SU-DHL-6 (cell line): ENCODE results near the gene PAK2.

Experiments used
- H2AFZ ChIP-seq: fragments of 200-600 bp; sonication (generic); 2 replicates; pipeline ENCODE4 v1.6.1; 2014; ENCODE audit warnings: low read depth, mild to moderate bottlenecking, moderate library complexity, mixed read lengths, antibody characterized with exemption, low read length; ENCODE audit not compliant: severe bottlenecking
- H3F3A ChIP-seq: fragments of 200-600 bp; shearing (Covaris generic); 2 replicates; pipeline ENCODE4 v1.6.0; 2016; ENCODE audit warnings: antibody characterized with exemption, mild to moderate bottlenecking; ENCODE audit not compliant: insufficient read depth
- H3K27ac ChIP-seq: fragments of 200-600 bp; sonication (generic); 2 replicates; pipeline ENCODE4 v1.5.1; 2016; ENCODE audit warnings: low read depth, mild to moderate bottlenecking, low read length, moderate library complexity, mixed read lengths
- H3K27me3 ChIP-seq: fragments of 200-600 bp; sonication (generic), shearing (Covaris generic); 2 replicates; pipeline ENCODE4 v1.6.0; 2014; ENCODE audit warnings: mild to moderate bottlenecking, low read length
- H3K36me3 ChIP-seq: fragments of 200-600 bp; sonication (generic); 2 replicates; pipeline ENCODE4 v1.6.1; 2014; ENCODE audit warnings: mild to moderate bottlenecking, low read length, mixed read lengths
- H3K4me2 ChIP-seq: fragments of 300-600, 200-600 bp; shearing (Covaris generic), sonication (generic); 2 replicates; pipeline ENCODE4 v1.6.0; 2014; ENCODE audit warnings: low read length, low read depth, mild to moderate bottlenecking; ENCODE audit not compliant: poor library complexity, severe bottlenecking
- H3K4me3 ChIP-seq: fragments of 200-600 bp; sonication (generic); 2 replicates; pipeline ENCODE4 v1.5.1; 2014; ENCODE audit warnings: antibody characterized with exemption, low read length, mild to moderate bottlenecking, mixed read lengths; ENCODE audit not compliant: insufficient read depth, poor library complexity, severe bottlenecking
- H3K79me2 ChIP-seq: fragments of 200-600 bp; sonication (generic); 2 replicates; pipeline ENCODE4 v1.6.1; 2014; ENCODE audit warnings: mild to moderate bottlenecking, low read length, moderate library complexity; ENCODE audit not compliant: insufficient read depth
- H3K9ac ChIP-seq: fragments of 200-600 bp; sonication (generic); 2 replicates; pipeline ENCODE4 v1.7.0; 2014; ENCODE audit warnings: mild to moderate bottlenecking, low read length
- H3K9me2 ChIP-seq: fragments of 200-600 bp; sonication (generic); replicated peaks from 2 replicates; pipeline ENCODE4 v1.6.1; 2014; ENCODE audit warnings: low read length; ENCODE audit not compliant: insufficient read depth
- H3K9me3 ChIP-seq: fragments of 200-600 bp; sonication (generic); 2 replicates; pipeline ENCODE4 v1.6.1; 2014; ENCODE audit warnings: low read length, mixed read lengths; ENCODE audit not compliant: insufficient read depth
- H4K20me1 ChIP-seq: fragments of 200-600 bp; sonication (generic); 2 replicates; pipeline ENCODE4 v1.6.1; 2014; ENCODE audit warnings: low read depth, mild to moderate bottlenecking, antibody characterized with exemption, low read length, moderate library complexity, mixed read lengths
- EZH2phosphoT487 ChIP-seq: fragments of 200-600 bp; sonication (generic), shearing (Covaris generic); conservative IDR thresholded peaks from 2 replicates; pipeline ENCODE4 v1.6.1; 2018; ENCODE audit warnings: mild to moderate bottlenecking, antibody characterized with exemption, low read length, moderate library complexity, mixed read lengths
- TF ChIP-seq, protein P1 (sequence below): fragments of 200-600 bp; sonication (generic); IDR thresholded peaks from one replicate; pipeline ENCODE4 v1.5.1; 2017; ENCODE audit warnings: antibody characterized with exemption, mild to moderate bottlenecking, low read length, moderate library complexity; ENCODE audit not compliant: insufficient read depth, poor library complexity, severe bottlenecking

The PAK2 gene

GRCh38 chr3:196754091-196754981 is 14.7 kb downstream of the PAK2 start:
- Histone ChIP-seq H3K4me3 (no peak overlapping the region), H3K27me3 (no peaks in the 10 kb centered on the region), H3K4me2 (no peak overlapping the region), H3K9me3 (peaks cover 13% of the 10 kb centered on the region; the same call in 1 of the 2 replicates), H3K27ac (no peak overlapping the region), H3F3A (0 out of 2 replicates have a peak, but pooled peaks cover 3% of the 10 kb centered on the region), H3K79me2 (peaks cover 97% of the 10 kb centered on the region), H3K9ac (no peak overlapping the region), H3K36me3 (peaks cover 28% of the 10 kb centered on the region), H4K20me1 (no peaks in the 10 kb centered on the region; the same call in 1 of the 2 replicates), H3K9me2 (no peaks in the 10 kb centered on the region), H2AFZ (no peak overlapping the region)
- no peak for TF ChIP-seq EZH2phosphoT487
- TF ChIP-seq, protein P1, sequence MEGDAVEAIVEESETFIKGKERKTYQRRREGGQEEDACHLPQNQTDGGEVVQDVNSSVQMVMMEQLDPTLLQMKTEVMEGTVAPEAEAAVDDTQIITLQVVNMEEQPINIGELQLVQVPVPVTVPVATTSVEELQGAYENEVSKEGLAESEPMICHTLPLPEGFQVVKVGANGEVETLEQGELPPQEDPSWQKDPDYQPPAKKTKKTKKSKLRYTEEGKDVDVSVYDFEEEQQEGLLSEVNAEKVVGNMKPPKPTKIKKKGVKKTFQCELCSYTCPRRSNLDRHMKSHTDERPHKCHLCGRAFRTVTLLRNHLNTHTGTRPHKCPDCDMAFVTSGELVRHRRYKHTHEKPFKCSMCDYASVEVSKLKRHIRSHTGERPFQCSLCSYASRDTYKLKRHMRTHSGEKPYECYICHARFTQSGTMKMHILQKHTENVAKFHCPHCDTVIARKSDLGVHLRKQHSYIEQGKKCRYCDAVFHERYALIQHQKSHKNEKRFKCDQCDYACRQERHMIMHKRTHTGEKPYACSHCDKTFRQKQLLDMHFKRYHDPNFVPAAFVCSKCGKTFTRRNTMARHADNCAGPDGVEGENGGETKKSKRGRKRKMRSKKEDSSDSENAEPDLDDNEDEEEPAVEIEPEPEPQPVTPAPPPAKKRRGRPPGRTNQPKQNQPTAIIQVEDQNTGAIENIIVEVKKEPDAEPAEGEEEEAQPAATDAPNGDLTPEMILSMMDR: no peak

DNA sequence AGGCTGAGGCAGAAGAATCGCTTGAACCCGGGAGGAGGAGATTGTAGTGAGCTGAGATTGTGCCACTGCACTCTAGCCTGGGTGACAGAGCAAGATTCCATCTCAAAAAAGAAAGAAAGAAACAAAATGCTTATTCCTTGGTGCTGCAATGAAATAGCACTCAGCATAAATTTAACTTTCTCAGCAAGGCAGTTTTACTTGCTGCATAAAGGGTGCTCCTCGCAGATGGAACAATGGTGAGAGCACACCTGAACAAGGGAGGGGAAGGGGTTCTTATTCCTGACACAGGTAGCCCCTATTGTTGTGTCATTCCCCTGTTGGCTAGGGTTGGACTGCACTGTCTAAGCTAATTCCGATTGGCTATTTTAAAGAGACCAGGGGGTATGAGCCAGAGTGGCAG is 17.1 kb downstream of the PAK2 start:
- H3K27me3 ChIP-seq: no peaks in the 10 kb centered on the region
- no peaks in the 10 kb centered on the region for H3K9me2 ChIP-seq
- no peak overlapping the region for H3K9ac ChIP-seq
- peaks cover 13% of the 10 kb centered on the region; the same call in 1 of the 2 replicates for H3K9me3 ChIP-seq
- H3K4me2 ChIP-seq: no peak overlapping the region
- H4K20me1 ChIP-seq: no peaks in the 10 kb centered on the region
- peaks cover 90% of the 10 kb centered on the region for H3K79me2 ChIP-seq
- H3K36me3 ChIP-seq: peaks cover 28% of the 10 kb centered on the region
- no peak overlapping the region for H2AFZ ChIP-seq
- no peak for TF ChIP-seq EZH2phosphoT487
- TF ChIP-seq, protein P1: no peak
- H3K27ac ChIP-seq: no peak overlapping the region
- no peak overlapping the region for H3K4me3 ChIP-seq
- H3F3A ChIP-seq: no peaks in the 10 kb centered on the region

GRCh38 chr3:196757876-196758739 is 18.5 kb downstream of the PAK2 start:
- no peak for TF ChIP-seq EZH2phosphoT487
- TF ChIP-seq, protein P1: no peak
- H3K36me3 ChIP-seq: peaks cover 28% of the 10 kb centered on the region

More at GRCh38 chr3:196757876-196758739, 18.5 kb downstream of the PAK2 start:
- no peak overlapping the region for H2AFZ ChIP-seq
- H3K4me2 ChIP-seq: no peak overlapping the region
- H3K27me3 ChIP-seq: no peaks in the 10 kb centered on the region
- H4K20me1 ChIP-seq: no peaks in the 10 kb centered on the region
- H3K9me3 ChIP-seq: peaks cover 13% of the 10 kb centered on the region; the same call in 1 of the 2 replicates
- no peak overlapping the region for H3K4me3 ChIP-seq
- H3K9ac ChIP-seq: no peak overlapping the region
- no peaks in the 10 kb centered on the region for H3K9me2 ChIP-seq
- H3F3A ChIP-seq: no peaks in the 10 kb centered on the region
- peaks cover 81% of the 10 kb centered on the region for H3K79me2 ChIP-seq
- H3K27ac ChIP-seq: no peak overlapping the region
